ENCODE data around the gene NHSL2. TPM values are rescaled to one million over a fixed set of nuclear protein-coding genes. Genes with fewer than 3 reads are reported as not detected.

Gene NHSL2
- total and polyA plus RNA-seq, 8 donors: 0.59 to 3.9 (median 0.95) TPM

DNA sequence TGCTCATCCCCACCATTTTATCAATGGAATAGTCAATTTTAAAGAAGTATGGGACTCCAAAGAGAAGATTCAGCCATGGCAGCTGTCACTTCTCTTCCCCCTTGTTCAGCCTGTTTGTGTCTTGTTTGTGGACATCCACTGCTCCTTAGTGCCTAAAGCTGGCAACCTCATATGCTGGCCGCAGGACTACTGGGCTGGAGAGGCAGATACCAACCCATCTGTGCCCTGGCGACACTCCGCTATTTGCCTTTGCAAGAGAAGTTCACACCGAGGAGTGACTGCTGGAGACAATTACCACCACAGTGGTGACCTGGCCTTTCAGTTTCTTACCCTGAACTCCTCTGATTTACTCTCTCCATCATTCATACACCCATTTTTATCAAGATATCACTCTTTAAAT lies 64.3 kb downstream of the NHSL2 start:
- no peaks in the 10 kb centered on the region for H3K9me3 ChIP-seq
- ATAC-seq (no peak), FAIRE-seq (no peak), DNase-seq (no peak)
- peaks cover 0 to 14% (median 2%) of the 10 kb centered on the region in 4 donors for H3K27me3 ChIP-seq
- 75 to 77% methylated on average over 4 of the region's 4 CpGs for WGBS, 2 donors
- intact Hi-C loops (cut with DNase I): no loop called here
- no peaks in the 10 kb centered on the region for H3K4me1 ChIP-seq
- no peak overlapping the region for H3K27ac ChIP-seq
- H3K4me3 ChIP-seq: no peak overlapping the region
- no peaks in the 10 kb centered on the region for H3K36me3 ChIP-seq
- TF ChIP-seq, protein P1, sequence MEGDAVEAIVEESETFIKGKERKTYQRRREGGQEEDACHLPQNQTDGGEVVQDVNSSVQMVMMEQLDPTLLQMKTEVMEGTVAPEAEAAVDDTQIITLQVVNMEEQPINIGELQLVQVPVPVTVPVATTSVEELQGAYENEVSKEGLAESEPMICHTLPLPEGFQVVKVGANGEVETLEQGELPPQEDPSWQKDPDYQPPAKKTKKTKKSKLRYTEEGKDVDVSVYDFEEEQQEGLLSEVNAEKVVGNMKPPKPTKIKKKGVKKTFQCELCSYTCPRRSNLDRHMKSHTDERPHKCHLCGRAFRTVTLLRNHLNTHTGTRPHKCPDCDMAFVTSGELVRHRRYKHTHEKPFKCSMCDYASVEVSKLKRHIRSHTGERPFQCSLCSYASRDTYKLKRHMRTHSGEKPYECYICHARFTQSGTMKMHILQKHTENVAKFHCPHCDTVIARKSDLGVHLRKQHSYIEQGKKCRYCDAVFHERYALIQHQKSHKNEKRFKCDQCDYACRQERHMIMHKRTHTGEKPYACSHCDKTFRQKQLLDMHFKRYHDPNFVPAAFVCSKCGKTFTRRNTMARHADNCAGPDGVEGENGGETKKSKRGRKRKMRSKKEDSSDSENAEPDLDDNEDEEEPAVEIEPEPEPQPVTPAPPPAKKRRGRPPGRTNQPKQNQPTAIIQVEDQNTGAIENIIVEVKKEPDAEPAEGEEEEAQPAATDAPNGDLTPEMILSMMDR (IDR thresholded peaks at IDR 0.05): no peak

- no peak overlapping the region for H3K27ac ChIP-seq
- no peaks in the 10 kb centered on the region for H3K27me3 ChIP-seq
- H3K36me3 ChIP-seq: no peaks in the 10 kb centered on the region
- FAIRE-seq: no peak
- H3K4me1 ChIP-seq: no peaks in the 10 kb centered on the region
- TF ChIP-seq, protein P1 (IDR thresholded peaks at IDR 0.05): no peak
- H3K4me3 ChIP-seq: no peak overlapping the region
- 51% methylated on average over 3 of the region's 3 CpGs for WGBS, 2 donors
- intact Hi-C loops (cut with DNase I): no loop called here
- no peak for DNase-seq
- H3K9me3 ChIP-seq: no peaks in the 10 kb centered on the region
- no peak for ATAC-seq
Observed at GRCh38 chrX:71976753-71977152, 66.1 kb downstream of the NHSL2 start.

DNA sequence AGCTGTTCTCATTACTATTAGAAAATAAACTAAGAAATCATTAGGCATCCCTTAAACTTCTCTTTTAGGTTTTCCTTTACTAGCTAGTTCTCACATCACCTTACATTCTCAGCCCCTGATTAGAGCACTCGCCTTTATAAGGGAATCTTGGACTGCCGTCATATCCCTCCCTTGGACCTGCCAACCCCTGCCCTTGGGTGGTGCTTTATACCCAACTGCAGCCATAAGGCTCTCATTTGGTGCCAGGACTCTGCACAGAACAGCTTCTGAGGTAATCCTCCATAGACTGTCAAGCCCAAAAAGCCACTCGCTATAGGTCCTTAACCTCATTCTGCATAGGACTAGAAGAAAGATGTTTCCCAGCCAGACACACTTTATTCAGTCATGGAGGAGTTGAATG lies 67.5 kb downstream of the NHSL2 start:
- FAIRE-seq (no peak), ATAC-seq (no peak), DNase-seq (no peak)
- Histone ChIP-seq H3K27ac (no peak overlapping the region), H3K27me3 (peaks cover 0 to 5% (median 0%) of the 10 kb centered on the region in 4 donors), H3K4me1 (no peaks in the 10 kb centered on the region), H3K36me3 (no peaks in the 10 kb centered on the region), H3K4me3 (no peak overlapping the region), H3K9me3 (no peaks in the 10 kb centered on the region)
- intact Hi-C loops (cut with DNase I): no loop called here
- TF ChIP-seq, protein P1 (IDR thresholded peaks at IDR 0.05): no peak
- 72 to 75% methylated on average over 3 of the region's 3 CpGs for WGBS, 2 donors

DNA sequence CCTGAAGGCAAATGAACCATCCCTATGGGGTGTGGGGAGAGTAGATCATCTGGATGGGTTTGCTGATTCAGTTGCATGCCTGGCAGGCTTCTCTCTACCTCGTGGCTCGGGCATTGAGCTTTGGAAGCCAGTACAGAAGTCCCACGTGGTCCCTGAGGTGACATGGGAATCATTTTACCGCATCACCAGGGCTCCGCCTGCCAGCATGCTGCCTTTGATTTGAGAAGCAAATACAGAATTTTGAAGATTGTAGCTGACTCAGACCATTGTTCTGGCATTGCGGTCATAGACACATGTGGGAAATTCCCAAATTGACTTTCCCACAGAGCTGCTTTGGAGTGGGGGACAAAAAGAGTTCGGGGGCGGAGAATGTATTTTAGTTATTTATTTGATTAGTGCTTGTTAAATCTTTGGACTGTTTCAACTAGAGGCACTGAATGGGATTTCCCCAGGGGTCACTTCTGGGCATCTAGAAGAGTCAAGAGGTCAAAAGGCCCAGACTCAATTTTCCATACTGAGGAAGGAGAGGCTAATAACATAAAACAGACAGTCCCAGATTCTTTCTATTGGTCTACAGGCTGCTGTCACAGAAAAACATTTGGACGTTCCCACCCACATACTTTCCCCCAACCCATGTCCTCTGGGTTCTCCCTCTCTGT lies 79.3 kb downstream of the NHSL2 start:
- no peak overlapping the region for H3K27ac ChIP-seq
- DNase-seq: no peak
- no peaks in the 10 kb centered on the region for H3K36me3 ChIP-seq
- 31 to 39% methylated on average over 9 of the region's 9 CpGs for WGBS, 2 donors
- TF ChIP-seq, protein P1 (IDR thresholded peaks at IDR 0.05): no peak
- intact Hi-C loops (cut with DNase I): no loop called here
- no peak overlapping the region for H3K4me3 ChIP-seq
- H3K9me3 ChIP-seq: no peaks in the 10 kb centered on the region
- H3K4me1 ChIP-seq: no peaks in the 10 kb centered on the region
- peak in 3 of 4 donors; percentile 45 to 77 (median 50) for ATAC-seq
- H3K27me3 ChIP-seq: peaks cover 0 to 13% (median 0%) of the 10 kb centered on the region in 4 donors
- FAIRE-seq: no peak

- Histone ChIP-seq H3K27ac (no peak overlapping the region), H3K4me3 (no peak overlapping the region), H3K4me1 (no peaks in the 10 kb centered on the region), H3K27me3 (peaks cover 0 to 13% (median 0%) of the 10 kb centered on the region in 4 donors), H3K36me3 (no peaks in the 10 kb centered on the region), H3K9me3 (no peaks in the 10 kb centered on the region)
- DNase-seq (no peak), FAIRE-seq (no peak), ATAC-seq (no peak)
- WGBS, 2 donors: 75 to 80% methylated on average over 2 of the region's 2 CpGs
- intact Hi-C loops (cut with DNase I): no loop called here
- TF ChIP-seq, protein P1 (IDR thresholded peaks at IDR 0.05): no peak
Observed at GRCh38 chrX:71990518-71990917, 79.9 kb downstream of the NHSL2 start.

All from pancreas (tissue), 10 donors.